GM21723 (cell line): ENCODE data around the gene HACE1.
"Not testable (repeated sequence)": the region's sequence is repeated elsewhere in the genome, so short reads cannot be mapped to it uniquely, and the experiment has no call there.

Source experiments
- ATAC-seq: cut with Tn5 transposase; IDR thresholded peaks from one replicate; pipeline ENCODE4 v1.9.1; 2021; ENCODE audit warnings: mild to moderate bottlenecking, moderate library complexity; ENCODE audit not compliant: unreplicated experiment

The HACE1 gene

GRCh38 chr6:104739124-104739523 is 120.6 kb downstream of the HACE1 start:
- not testable (repeated sequence) for ATAC-seq

GRCh38 chr6:104737567-104737966 is 122.2 kb downstream of the HACE1 start:
- ATAC-seq = not testable (repeated sequence)

GRCh38 chr6:104736545-104736944 is 123.2 kb downstream of the HACE1 start:
- ATAC-seq = no peak

DNA sequence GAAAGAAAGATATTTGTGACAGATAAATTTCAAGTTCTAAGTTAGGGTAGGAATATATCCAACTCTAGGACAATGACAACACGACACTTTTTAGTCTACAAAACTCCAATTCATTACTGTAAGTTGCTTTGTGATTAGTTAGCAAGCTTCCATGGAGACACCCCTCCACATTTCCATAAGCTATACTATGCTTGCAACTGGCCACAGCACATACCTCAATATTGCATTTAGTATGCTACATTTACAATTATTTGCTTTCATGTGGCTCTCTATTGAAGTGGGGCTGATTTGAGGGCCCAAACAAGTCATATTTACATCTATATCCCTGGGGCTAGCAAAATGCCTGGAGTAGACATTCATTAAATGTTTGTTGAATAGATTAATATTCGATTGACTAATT is 129.3 kb downstream of the HACE1 start:
- no peak for ATAC-seq

- no peak for ATAC-seq
Measured at GRCh38 chr6:104729433-104729832, 130.3 kb downstream of the HACE1 start.

DNA sequence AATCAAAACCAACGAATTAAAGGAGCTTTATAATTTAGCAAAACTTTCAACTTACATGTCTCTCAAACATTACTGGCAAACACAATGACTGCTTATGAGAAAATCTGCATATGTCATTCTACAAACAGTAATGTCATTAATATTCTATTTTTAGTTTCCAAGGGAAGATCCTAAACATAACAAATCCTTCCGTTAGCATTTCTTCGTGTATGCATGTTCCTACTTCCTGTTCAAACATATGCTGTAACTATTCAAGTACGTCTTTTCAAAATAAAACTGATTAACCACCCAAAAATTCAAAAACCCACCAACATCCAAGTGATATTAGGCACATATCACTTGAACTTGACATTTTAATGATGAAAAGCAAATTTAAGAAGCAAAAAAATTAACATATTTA is 131.3 kb downstream of the HACE1 start:
- ATAC-seq = no peak

- no peak for ATAC-seq
Measured at GRCh38 chr6:104718672-104719071, 141.0 kb downstream of the HACE1 start.

- ATAC-seq = no peak
Measured at GRCh38 chr6:104716858-104717257, 142.9 kb downstream of the HACE1 start.

GRCh38 chr6:104714796-104715195 is 144.9 kb downstream of the HACE1 start:
- ATAC-seq = no peak

DNA sequence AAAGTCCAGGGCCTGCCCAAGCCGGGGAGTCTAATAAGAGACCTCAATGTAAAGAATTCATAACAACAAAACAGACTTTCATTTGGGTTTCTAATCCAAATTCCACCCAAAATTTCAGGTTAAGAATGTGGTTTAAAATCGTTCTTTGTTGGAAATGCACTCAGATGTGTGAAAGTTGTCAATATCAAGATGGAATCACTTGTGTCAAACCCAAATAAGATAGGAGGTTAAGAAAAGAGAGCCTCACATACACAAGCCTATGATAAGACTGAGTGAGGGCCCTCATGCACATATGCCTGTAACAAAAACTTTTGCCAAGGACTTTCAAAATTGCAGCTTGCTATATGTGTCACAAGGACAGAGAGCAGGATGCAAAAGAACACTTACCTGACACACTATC is 145.7 kb downstream of the HACE1 start:
- no peak for ATAC-seq

DNA sequence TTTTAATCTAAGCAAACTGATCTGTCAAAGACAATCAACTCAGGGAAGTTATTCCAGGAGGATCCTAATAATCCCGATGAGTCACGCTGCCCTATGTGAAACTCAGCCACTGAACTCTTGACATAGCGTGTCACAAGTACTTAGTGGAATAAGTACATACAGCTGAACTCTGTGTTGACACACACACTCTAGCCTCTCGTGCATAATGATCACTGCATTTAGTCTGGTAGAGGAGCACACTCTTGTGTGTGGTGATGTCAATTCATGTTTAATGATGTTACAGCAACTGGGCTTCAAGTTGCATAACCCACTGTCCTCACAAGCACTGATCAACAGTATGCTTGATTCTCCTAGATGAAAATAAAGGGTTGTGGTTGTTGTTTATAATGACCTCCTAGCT is 148.3 kb downstream of the HACE1 start:
- ATAC-seq = no peak

DNA sequence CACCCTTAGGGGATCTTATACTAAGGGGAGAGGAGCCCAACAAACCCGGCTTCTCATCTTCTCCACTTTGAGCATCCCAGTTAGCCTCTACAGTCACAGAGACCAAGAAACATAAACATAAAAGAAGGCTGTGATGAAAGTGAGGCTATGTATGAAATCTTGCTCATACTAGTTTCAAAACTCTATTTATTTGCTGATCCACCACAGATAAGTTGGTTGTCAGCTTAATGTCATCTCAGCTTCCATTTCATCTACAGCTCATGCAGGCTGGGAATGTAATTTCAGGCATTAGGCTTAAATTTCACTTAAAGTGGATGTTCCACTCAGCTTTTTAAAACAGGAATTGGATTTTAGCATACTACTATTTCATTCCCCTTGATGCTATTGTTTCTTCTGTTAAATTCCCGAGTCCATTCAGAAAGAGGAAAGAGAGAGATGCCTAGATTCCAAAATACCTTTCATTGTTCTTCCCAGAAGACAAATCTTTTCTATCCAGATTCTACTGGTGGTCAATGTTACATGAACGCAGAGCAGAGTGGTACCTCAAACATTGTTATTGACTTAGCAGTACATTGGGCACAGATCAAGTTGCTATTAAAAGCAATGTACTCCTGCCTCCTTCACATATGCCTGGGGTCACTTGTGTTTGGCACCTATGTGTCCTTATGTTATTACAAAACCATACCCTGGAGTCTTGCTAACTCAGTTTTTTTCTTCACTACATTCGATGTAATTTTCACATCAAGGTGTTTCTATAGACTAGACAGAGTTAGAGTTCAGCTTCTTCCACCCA is 149.0 kb downstream of the HACE1 start:
- ATAC-seq = no peak

DNA sequence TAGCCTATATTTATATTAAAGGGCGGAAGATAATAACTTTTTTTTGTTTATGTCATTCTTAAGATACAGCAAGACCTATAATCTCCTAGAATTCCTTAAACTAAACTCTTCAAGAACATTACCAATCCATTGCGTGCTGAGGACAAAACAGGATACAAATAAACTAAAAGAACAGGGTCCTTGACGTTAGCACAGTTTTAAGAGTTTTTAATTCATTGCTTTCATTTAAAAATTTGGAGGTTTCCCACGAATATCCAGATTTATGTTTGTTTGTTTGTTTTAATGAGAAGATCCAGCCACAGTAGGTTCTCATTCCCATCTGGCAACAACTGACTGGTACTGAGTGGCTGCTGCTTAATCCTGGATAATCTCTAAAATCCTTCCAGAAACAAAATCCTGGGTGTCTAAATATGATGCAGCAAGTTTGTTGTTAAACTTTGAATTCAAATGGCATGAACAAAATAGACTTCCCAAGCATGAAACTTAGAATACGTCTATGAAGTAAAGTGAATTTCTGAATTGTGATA is 153.7 kb downstream of the HACE1 start:
- ATAC-seq = no peak

- ATAC-seq = no peak
Measured at GRCh38 chr6:104705095-104705707, 154.5 kb downstream of the HACE1 start.

- ATAC-seq = no peak
Measured at GRCh38 chr6:104704191-104704590, 155.5 kb downstream of the HACE1 start.

- ATAC-seq = no peak
Measured at GRCh38 chr6:104702126-104702841, 157.4 kb downstream of the HACE1 start.

- no peak for ATAC-seq
Measured at GRCh38 chr6:104700371-104701185, 159.1 kb downstream of the HACE1 start.

DNA sequence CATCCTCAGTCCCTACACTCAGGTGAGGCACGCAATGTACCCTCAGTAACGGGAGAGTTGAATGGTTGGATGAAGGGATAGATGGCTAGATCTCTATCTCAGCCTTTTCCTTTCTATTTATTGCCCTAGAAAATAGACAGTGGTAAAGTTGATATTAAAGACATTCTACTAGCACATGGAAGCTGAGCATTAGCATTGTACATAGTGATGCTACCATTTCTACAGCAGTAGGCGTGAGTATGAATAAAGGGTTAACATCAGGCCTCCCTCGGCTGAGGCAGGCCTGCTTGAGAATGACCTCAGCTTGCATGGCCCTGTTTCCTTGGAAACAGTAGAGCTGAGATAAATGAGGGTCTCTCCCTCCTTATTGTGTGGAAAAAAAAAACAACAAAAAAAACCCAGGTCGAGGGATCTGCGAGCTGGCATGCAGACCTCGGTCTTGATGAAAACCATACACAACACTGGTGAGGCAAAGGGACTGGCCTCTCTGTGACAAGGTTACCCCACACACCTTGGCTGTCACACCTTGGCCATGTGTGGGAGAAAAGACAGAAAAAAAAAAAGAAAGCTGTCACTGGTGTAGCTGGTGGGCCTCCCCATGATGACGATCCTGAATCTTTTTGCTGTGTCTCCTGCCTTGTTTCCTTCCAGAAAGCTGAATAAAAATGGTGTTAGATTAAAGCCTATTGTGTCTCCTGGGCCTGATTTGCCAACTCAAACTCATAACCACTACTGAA is 160.0 kb downstream of the HACE1 start:
- ATAC-seq = no peak

- ATAC-seq = no peak
Measured at GRCh38 chr6:104698979-104699378, 160.7 kb downstream of the HACE1 start.

GRCh38 chr6:104692008-104692407 is 167.7 kb downstream of the HACE1 start:
- no peak for ATAC-seq
